GM18873 (cell line): Measurements from ENCODE around the gene IPO13.
A peak's percentile ranks its signal among the peaks of the same experiment; 100 is the strongest.

Source experiments
- ATAC-seq: cut with Tn5 transposase; IDR thresholded peaks from one replicate; pipeline ENCODE4 v1.9.1; 2021; ENCODE audit warnings: mild to moderate bottlenecking, moderate library complexity, moderate number of reproducible peaks; ENCODE audit not compliant: unreplicated experiment, low FRiP score

The IPO13 gene

GRCh38 chr1:43930168-43930948 is 16.4 kb upstream of the IPO13 start:
- no peak for ATAC-seq

- no peak for ATAC-seq
Observed at GRCh38 chr1:43930949-43931275, 15.8 kb upstream of the IPO13 start.

GRCh38 chr1:43931711-43932660 is 14.8 kb upstream of the IPO13 start:
- ATAC-seq, result no peak

GRCh38 chr1:43932786-43933385 is 13.9 kb upstream of the IPO13 start:
- ATAC-seq, result no peak

GRCh38 chr1:43933386-43934100 is 13.2 kb upstream of the IPO13 start, which contains the start of gene ARTN:
Gene ARTN (plus strand): TSS chr1:43933801. CDS start chr1:43935657, 1,856 bp downstream.
- ATAC-seq, result no peak

GRCh38 chr1:43934101-43934985 is 12.4 kb upstream of the IPO13 start:
- ATAC-seq, result no peak

GRCh38 chr1:43934986-43935324 is 11.8 kb upstream of the IPO13 start:
- ATAC-seq, result no peak

- no peak for ATAC-seq
Observed at GRCh38 chr1:43935711-43936427, 10.9 kb upstream of the IPO13 start.

- ATAC-seq, result no peak
Observed at GRCh38 chr1:43936431-43937151, 10.2 kb upstream of the IPO13 start.

- no peak for ATAC-seq
Observed at GRCh38 chr1:43937179-43937865, 9.4 kb upstream of the IPO13 start.

- no peak for ATAC-seq
Observed at GRCh38 chr1:43938383-43938782, 8.4 kb upstream of the IPO13 start.

- ATAC-seq, result no peak
Observed at GRCh38 chr1:43938892-43939587, 7.7 kb upstream of the IPO13 start.

- no peak for ATAC-seq
Observed at GRCh38 chr1:43942411-43942810, 4.3 kb upstream of the IPO13 start.

GRCh38 chr1:43944860-43945259 is 1.9 kb upstream of the IPO13 start:
- ATAC-seq, result no peak

GRCh38 chr1:43945674-43946235 is 995 bp upstream of the IPO13 start:
- no peak for ATAC-seq

- peak; percentile 20 for ATAC-seq
Observed at GRCh38 chr1:43947061-43947873, 517 bp downstream of the IPO13 start.
